ENCODE results near the gene CDC42EP4.
"Not testable (repeated sequence)": the region's sequence is repeated elsewhere in the genome, so short reads cannot be mapped to it uniquely, and the experiment has no call there.

CDC42EP4 gene

DNA sequence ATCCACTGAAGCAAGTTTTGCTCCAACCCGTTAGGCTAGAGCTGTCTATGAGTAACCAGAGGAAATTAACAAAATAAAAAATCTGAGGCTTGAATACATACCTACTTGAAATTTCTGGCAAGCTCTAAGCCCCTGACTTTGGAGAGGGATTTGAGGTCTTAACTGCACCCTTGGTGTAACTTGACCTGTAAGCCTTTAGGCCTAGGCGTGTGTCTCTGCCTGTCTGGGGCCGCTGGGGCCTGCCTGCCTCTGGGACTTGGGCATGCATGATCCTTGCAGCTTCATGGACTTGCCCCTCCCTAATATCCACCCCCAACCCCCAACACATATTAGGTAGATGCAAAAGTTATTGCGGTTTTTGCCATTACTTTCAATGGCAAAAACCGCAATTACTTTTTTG lies 3.7 kb upstream of the CDC42EP4 start:
- no peak for DNase-seq (ENCODE audit: low read depth)
- H3K4me3 ChIP-seq (ENCODE audit: low read depth, low read length), result no peak overlapping the region
- no peak for TF ChIP-seq CTCF (conservative IDR thresholded peaks at IDR 0.05; ENCODE audit: low read depth, low read length)

GRCh38 chr17:73313526-73314127 lies 1.8 kb upstream of the CDC42EP4 start:
- no peak overlapping the region for H3K4me3 ChIP-seq (ENCODE audit: low read depth, low read length)
- no peak for DNase-seq (ENCODE audit: low read depth)
- no peak for TF ChIP-seq CTCF (conservative IDR thresholded peaks at IDR 0.05; ENCODE audit: low read depth, low read length)

DNA sequence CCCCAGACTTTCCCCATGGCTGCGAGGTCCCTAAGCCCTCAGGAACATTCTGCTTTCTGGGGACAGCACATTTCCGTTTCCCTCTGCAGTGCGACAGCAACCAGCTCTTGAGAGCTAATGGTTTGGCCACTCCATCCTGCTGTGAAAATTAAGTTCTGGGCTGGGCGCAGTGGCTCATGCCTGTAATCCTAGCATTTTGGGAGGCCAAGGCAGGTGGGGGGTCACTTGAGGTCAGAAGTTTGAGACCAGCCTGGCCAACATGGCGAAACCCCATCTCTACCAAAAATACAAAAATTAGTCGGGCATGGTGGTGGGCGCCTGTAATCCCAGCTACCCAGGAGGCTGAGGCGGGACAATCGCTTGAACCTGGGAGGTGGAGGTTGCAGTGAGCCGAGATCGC lies 1.1 kb upstream of the CDC42EP4 start:
- DNase-seq (ENCODE audit: low read depth); H3K4me3 ChIP-seq (ENCODE audit: low read depth, low read length): not testable (repeated sequence)

DNA sequence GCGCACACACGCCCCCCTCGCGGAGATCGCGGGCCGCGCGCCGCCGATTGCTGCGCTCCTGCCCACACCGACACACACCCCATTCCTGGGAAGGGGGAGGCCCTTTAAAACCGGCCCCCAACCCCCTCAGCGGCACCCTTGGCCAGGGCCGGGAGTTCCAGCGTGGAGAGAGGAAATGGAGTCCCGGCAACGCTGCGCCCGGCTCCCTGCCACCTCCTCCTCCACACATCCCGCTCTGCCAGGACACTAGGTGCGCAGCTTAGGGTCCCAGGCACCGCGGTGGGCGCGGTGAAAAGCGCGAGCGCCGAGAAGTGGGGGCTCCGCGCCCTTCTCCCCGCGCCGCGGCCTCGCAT lies 397 bp downstream of the CDC42EP4 start:
- no peak for DNase-seq (ENCODE audit: low read depth)
- peak overlapping the region; percentile 98 for H3K4me3 ChIP-seq (ENCODE audit: low read depth, low read length)
- no peak for TF ChIP-seq CTCF (conservative IDR thresholded peaks at IDR 0.05; ENCODE audit: low read depth, low read length)

DNA sequence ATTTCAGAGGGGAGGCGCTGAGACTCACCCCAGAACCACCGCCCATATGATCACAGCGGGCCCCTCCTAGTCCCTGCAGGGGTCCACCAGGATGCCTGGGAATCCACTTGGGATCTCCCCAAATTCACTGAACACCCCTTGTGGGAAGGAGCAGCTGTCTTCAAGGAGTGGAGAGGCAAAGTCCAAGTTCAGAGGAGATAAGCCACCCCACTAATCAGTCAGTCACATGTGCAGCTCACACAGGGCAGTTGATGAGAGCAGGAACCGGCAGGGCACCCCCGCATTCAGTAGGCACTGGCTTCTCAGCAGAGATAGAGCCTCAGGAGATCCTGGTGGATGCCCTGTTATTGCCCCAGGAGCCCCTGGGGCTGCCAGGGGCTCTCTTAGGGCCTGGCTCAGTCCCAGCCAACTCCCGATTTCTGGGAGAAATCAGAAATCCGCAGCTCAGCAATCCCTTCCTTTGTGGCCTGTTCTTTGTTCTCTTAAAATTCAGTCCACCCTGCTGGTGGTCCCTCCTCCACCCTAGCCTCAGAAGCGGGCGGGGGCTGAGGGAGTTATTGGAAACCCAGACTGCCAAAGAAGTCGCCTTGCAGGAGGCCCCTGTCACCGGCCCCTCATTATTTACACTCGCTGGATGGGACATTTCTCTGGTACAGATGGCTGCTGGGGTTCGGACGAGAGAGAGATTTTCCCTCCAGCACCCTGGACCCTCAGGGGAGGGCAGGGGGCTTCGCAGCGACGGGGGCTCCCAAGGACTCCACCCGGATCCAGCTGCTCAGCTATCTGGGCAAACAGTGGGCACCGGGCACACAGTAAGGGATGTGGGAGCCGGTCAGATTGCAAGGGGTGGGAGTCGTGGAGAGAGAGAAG lies 1.8 kb downstream of the CDC42EP4 start:
- TF ChIP-seq CTCF (conservative IDR thresholded peaks at IDR 0.05; ENCODE audit: low read depth, low read length), result no peak
- peak overlapping the region; percentile 98 for H3K4me3 ChIP-seq (ENCODE audit: low read depth, low read length)
- peak; percentile 23 for DNase-seq (ENCODE audit: low read depth)

DNA sequence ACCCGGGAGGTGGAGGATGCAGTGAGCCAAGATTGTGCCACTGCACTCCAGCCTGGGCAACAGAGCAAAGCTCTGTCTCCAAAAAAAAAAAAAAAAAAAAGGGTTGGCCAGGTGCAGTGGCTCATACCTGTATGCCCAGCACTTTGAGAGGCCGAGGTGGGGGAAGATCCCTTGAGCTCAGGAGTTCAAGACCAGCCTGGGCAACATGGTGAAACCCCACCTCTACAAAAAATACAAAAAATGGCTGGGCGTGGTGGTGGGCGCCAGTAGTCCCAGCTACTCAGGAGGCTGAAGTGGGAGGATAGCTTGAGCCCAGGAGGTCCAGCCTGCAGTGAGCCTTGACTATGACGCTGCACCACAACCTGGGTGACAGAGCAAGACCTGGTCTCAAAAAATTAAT lies 2.8 kb downstream of the CDC42EP4 start:
- not testable (repeated sequence) for DNase-seq (ENCODE audit: low read depth)
- H3K4me3 ChIP-seq (ENCODE audit: low read depth, low read length), result peak overlapping the region; percentile 24

DNA sequence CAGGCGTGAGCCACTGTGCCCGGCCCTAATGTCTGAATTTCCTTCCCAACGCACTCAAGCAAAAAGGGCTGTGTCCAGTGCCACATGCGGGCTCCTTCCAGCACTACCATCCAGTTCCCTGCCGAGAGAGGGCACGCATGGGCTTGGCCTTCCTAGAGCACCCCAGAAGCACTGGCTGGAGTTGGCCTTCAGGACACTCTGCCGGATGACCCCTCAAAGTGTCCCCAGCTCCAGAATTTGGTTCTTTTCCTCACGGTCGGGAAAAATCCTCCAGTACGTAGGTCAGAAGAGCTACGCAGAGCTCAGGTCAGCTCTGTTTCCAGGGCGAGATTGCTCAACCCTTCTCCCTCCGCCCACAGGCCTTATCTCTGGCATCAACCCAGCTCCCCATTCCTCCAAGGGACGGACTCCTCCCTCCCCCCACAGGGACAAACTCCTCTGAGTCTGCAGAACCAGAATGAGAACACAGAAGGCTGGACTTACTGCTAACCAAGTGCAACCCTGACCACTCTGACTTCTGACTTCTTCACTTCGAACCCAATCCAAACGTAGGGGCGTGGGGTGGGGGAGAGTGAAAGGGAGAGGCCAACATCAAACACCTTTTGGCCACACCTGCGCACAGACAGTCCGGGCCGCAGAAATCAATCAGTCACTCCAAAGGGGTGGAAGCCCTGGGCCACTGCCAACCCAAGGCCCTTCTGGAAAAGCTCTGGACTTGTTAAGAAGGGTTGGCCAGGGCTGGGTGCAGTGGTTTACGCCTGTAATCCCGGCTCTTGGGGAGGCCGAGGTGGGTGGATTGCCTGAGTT lies 3.6 kb downstream of the CDC42EP4 start:
- H3K4me3 ChIP-seq (ENCODE audit: low read depth, low read length), result peak overlapping the region; percentile 46
- no peak for TF ChIP-seq CTCF (conservative IDR thresholded peaks at IDR 0.05; ENCODE audit: low read depth, low read length)
- peak; percentile 95 for DNase-seq (ENCODE audit: low read depth)
